SK-N-SH (cell line): ENCODE measurements around the gene LRRC73. TPM values are rescaled to one million over a fixed set of nuclear protein-coding genes. Genes with fewer than 3 reads are reported as not detected.

ENCODE experiments used
- CTCF ChIA-PET: fragments of 300-600, 350-600 bp; formaldehyde crosslinking; extraction: SDS; loops from one replicate; lab custom pipeline; 2021; lab: Yijun Ruan, JAX
- POLR2A ChIA-PET: fragments of 350-600 bp; sonication (Branson Sonifier 250); formaldehyde crosslinking; extraction: SDS; loops from one replicate; lab custom pipeline; 2020; ENCODE audit warnings: antibody characterized with exemption, inconsistent platforms; lab: Yijun Ruan, JAX
- DNase-seq: peaks from one replicate; pipeline ENCODE4 v3.0.0; 2012
- H2AFZ ChIP-seq: fragments of 200-600 bp; sonication (generic); 2 replicates; pipeline ENCODE4 v1.8.1; 2016; ENCODE audit warnings: antibody characterized with exemption, mild to moderate bottlenecking, low read depth
- H3F3A ChIP-seq: fragments of 200-600 bp; sonication (generic); replicated peaks from 2 replicates; pipeline ENCODE3; 2016; ENCODE audit warnings: antibody characterized with exemption, mild to moderate bottlenecking; ENCODE audit not compliant: insufficient read depth
- H3K27ac ChIP-seq, 2 experiments: fragments of 200-500 bp in 1 of 2; fragments of 200-600 bp in 1 of 2; sonication (Bioruptor generic) in 1 of 2; sonication (generic), shearing (Covaris generic) in 1 of 2; 2 replicates each; pipeline versions ENCODE4 v1.5.1 to v1.6.1; 2014 to 2016; ENCODE audit warnings: low read depth in 2 of 2, inconsistent platforms in 1 of 2, low read length in 1 of 2, mild to moderate bottlenecking in 1 of 2, mixed read lengths in 1 of 2
- H3K27me3 ChIP-seq: fragments of 200-600 bp; sonication (generic), shearing (Covaris generic); 2 replicates; pipeline ENCODE4 v1.6.1; 2016; ENCODE audit warnings: mixed run types; ENCODE audit not compliant: insufficient read depth
- H3K36me3 ChIP-seq, 2 experiments: fragments of 200-500 bp in 1 of 2; fragments of 200-600 bp in 1 of 2; sonication (Bioruptor generic) in 1 of 2; sonication (generic) in 1 of 2; replicated peaks in 1 of 2; 2 replicates each; pipeline versions ENCODE3 to v1.5.1; 2014 to 2016; ENCODE audit warnings: low read length in 1 of 2, mild to moderate bottlenecking in 1 of 2; ENCODE audit not compliant: insufficient read depth in 2 of 2, control insufficient read depth in 1 of 2
- H3K4me1 ChIP-seq, 2 experiments: fragments of 200-500 bp in 1 of 2; fragments of 200-600 bp in 1 of 2; sonication (Bioruptor generic) in 1 of 2; sonication (generic), shearing (Covaris generic) in 1 of 2; 2 replicates each; pipeline versions ENCODE4 v1.5.1 to v1.6.1; 2014 to 2016; ENCODE audit warnings: low read depth in 1 of 2, low read length in 1 of 2, mixed run types in 1 of 2; ENCODE audit not compliant: insufficient read depth in 2 of 2, control insufficient read depth in 1 of 2
- H3K4me2 ChIP-seq: fragments of 200-600 bp; sonication (generic), shearing (Covaris generic); 2 replicates; pipeline ENCODE4 v1.6.1; 2017; ENCODE audit warnings: mixed run types
- H3K4me3 ChIP-seq, 2 experiments: fragments of 200-500 bp in 1 of 2; fragments of 200-600 bp in 1 of 2; sonication (Bioruptor generic) in 1 of 2; sonication (generic), shearing (Covaris generic) in 1 of 2; 2 replicates each; pipeline versions ENCODE4 v1.5.1 to v1.8.1; 2014 to 2016; ENCODE audit warnings: low read depth in 2 of 2, inconsistent platforms in 1 of 2, low read length in 1 of 2, mild to moderate bottlenecking in 1 of 2, mixed read lengths in 1 of 2, moderate library complexity in 1 of 2
- H3K79me2 ChIP-seq: fragments of 200-600 bp; sonication (generic); 2 replicates; pipeline ENCODE4 v1.8.1; 2017; ENCODE audit warnings: mild to moderate bottlenecking; ENCODE audit not compliant: insufficient read depth
- H3K9ac ChIP-seq: fragments of 200-600 bp; sonication (generic); 2 replicates; pipeline ENCODE4 v1.6.1; 2017; ENCODE audit warnings: mixed run types
- H3K9me2 ChIP-seq: fragments of 200-600 bp; sonication (generic); 2 replicates; pipeline ENCODE4 v1.6.1; 2017; ENCODE audit warnings: mixed run types
- H3K9me3 ChIP-seq: fragments of 200-600 bp; sonication (generic); 2 replicates; pipeline ENCODE4 v1.6.1; 2017; ENCODE audit warnings: mixed run types, mild to moderate bottlenecking, moderate library complexity
- H4K20me1 ChIP-seq: fragments of 200-600 bp; sonication (generic); 2 replicates; pipeline ENCODE4 v1.6.1; 2017; ENCODE audit warnings: mild to moderate bottlenecking, mixed run types; ENCODE audit not compliant: insufficient read depth
- CHD2 ChIP-seq: fragments of 150-350 bp; IDR thresholded peaks from 2 replicates; pipeline ENCODE4 v1.6.1; 2018; ENCODE audit warnings: low read length; ENCODE audit not compliant: partially characterized antibody
- CTCF ChIP-seq: fragments of 200-600 bp; sonication (generic); IDR thresholded peaks from 2 replicates; pipeline ENCODE4 v1.6.1; 2017; ENCODE audit warnings: antibody characterized with exemption, mild to moderate bottlenecking, moderate library complexity
- ELF1 ChIP-seq: IDR thresholded peaks from 2 replicates; pipeline ENCODE4 v1.4.0; 2012
- EP300 ChIP-seq, 2 experiments: IDR thresholded peaks; 2 replicates each; pipeline versions ENCODE4 v1.4.0 to v1.6.1; 2012; ENCODE audit warnings: borderline replicate concordance in 1 of 2, low read depth in 1 of 2, low read length in 1 of 2
- FOXJ3 ChIP-seq: sonication (generic); formaldehyde crosslinking; IDR thresholded peaks from 2 replicates; pipeline ENCODE4 v1.5.1; 2020; ENCODE audit warnings: mild to moderate bottlenecking, missing genetic modification reagents
- IRF3 ChIP-seq: fragments of 150-350 bp; IDR thresholded peaks from 2 replicates; pipeline ENCODE4 v1.6.1; 2016; ENCODE audit warnings: mild to moderate bottlenecking, low read depth, low read length
- JUND ChIP-seq: IDR thresholded peaks from 2 replicates; pipeline ENCODE4 v1.4.0; 2012
- MXI1 ChIP-seq: IDR thresholded peaks from 2 replicates; pipeline ENCODE4 v1.6.1; 2012; ENCODE audit warnings: mild to moderate bottlenecking, low read depth, low read length, improper control_type of control experiment
- NFIC ChIP-seq: IDR thresholded peaks from 2 replicates; pipeline ENCODE4 v1.4.0; 2012; ENCODE audit warnings: borderline replicate concordance
- PBX3 ChIP-seq: IDR thresholded peaks from 2 replicates; pipeline ENCODE4; 2012
- POLR2AphosphoS5 ChIP-seq: IDR thresholded peaks from 2 replicates; pipeline ENCODE4 v1.6.1; 2012; ENCODE audit warnings: low read depth, low read length
- RAD21 ChIP-seq: IDR thresholded peaks from 2 replicates; pipeline ENCODE4 v1.6.1; 2012; ENCODE audit warnings: mild to moderate bottlenecking, low read length
- REST ChIP-seq: IDR thresholded peaks from 2 replicates; pipeline ENCODE4 v1.6.1; 2012; ENCODE audit warnings: mild to moderate bottlenecking, low read depth, low read length, moderate library complexity
- RFX5 ChIP-seq: IDR thresholded peaks from 2 replicates; pipeline ENCODE4 v1.6.1; 2012; ENCODE audit warnings: mild to moderate bottlenecking, improper control_type of control experiment, low read length
- SMC3 ChIP-seq: IDR thresholded peaks from 2 replicates; pipeline ENCODE4 v1.6.1; 2012; ENCODE audit warnings: low read depth, low read length, improper control_type of control experiment
- TAF1 ChIP-seq: IDR thresholded peaks from 2 replicates; pipeline ENCODE4 v1.6.1; 2012; ENCODE audit warnings: low read depth, mild to moderate bottlenecking, low read length, moderate library complexity, borderline replicate concordance
- TEAD4 ChIP-seq: IDR thresholded peaks from 2 replicates; pipeline ENCODE4 v1.4.0; 2012; ENCODE audit warnings: mild to moderate bottlenecking, borderline replicate concordance; ENCODE audit not compliant: insufficient read depth
- USF1 ChIP-seq: IDR thresholded peaks from 2 replicates; pipeline ENCODE4 v1.4.0; 2012; ENCODE audit warnings: low read depth, borderline replicate concordance
- USF2 ChIP-seq: fragments of 150-350 bp; IDR thresholded peaks from 2 replicates; pipeline ENCODE4 v1.6.1; 2017; ENCODE audit warnings: antibody characterized with exemption, low read length, low read depth, borderline replicate concordance
- YY1 ChIP-seq: IDR thresholded peaks from 2 replicates; pipeline ENCODE4 v1.4.0; 2012; ENCODE audit warnings: low read depth, mild to moderate bottlenecking
- WGBS: methylation state at CpG from one replicate; pipeline ENCODE4 v1.1.6; 2017; ENCODE audit warnings: low lambda C conversion rate; 5-methylcytosine and 5-hydroxymethylcytosine counted together
- polyA plus RNA-seq, 3 experiments: library from polyadenylated mRNA; depleted of rRNA; stranded (reverse); fragments of >200 nt; gene quantifications; 2 replicates each; pipeline ENCODE4 v1.2.3, GENCODE V29; 2012

Gene LRRC73
- polyA plus RNA-seq, 1 of the 3 experiments (the other 2 are of a cell fraction): 0.89 TPM

GRCh38 chr6:43472515-43472914, 37.6 kb downstream of the LRRC73 start (continued):
- TF ChIP-seq USF1 (no peak), MXI1 (no peak)
- TF ChIP-seq, all 33 proteins: peak for 0

GRCh38 chr6:43471399-43471798, 38.7 kb downstream of the LRRC73 start:
- H3K36me3 ChIP-seq: no peaks in the 10 kb centered on the region
- POLR2A ChIA-PET: no interaction called here
- no peaks in the 10 kb centered on the region for H3K9me2 ChIP-seq
- 0% methylated on average over 1 of the region's 1 CpG for WGBS
- no peak overlapping the region for H3K4me3 ChIP-seq
- no peaks in the 10 kb centered on the region for H4K20me1 ChIP-seq
- CTCF ChIA-PET: interaction anchor here (0.7 to 1.8 kb wide), 5 partner anchors 16 to 36 kb away, joined by 3 to 4 read pairs (median 4); partner anchors contain the start of gene DLK2
- no peak overlapping the region for H3K27ac ChIP-seq
- no peak for DNase-seq
- H2AFZ ChIP-seq: no peak overlapping the region
- H3K9ac ChIP-seq: no peak overlapping the region
- H3K27me3 ChIP-seq: no peaks in the 10 kb centered on the region
- H3K9me3 ChIP-seq: no peaks in the 10 kb centered on the region
- H3K4me2 ChIP-seq: no peak overlapping the region
- no peaks in the 10 kb centered on the region for H3K79me2 ChIP-seq
- H3F3A ChIP-seq: no peaks in the 10 kb centered on the region
- no peak for TF ChIP-seq IRF3
- TF ChIP-seq PBX3: no peak
- no peak for TF ChIP-seq TEAD4
- no peak for TF ChIP-seq TAF1
- no peak for TF ChIP-seq USF1
- TF ChIP-seq REST: no peak
- TF ChIP-seq ELF1: no peak
- no peak for TF ChIP-seq CHD2
- TF ChIP-seq CTCF: no peak
- TF ChIP-seq USF2: no peak
- TF ChIP-seq EP300 (IDR thresholded peaks at IDR 0.05; ENCODE audit: borderline replicate concordance in 1 of 2, low read depth in 1 of 2, low read length in 1 of 2): no peak
- no peak for TF ChIP-seq SMC3
- no peak for TF ChIP-seq RAD21
- TF ChIP-seq FOXJ3: no peak
- TF ChIP-seq NFIC: no peak
- TF ChIP-seq JUND: no peak
- TF ChIP-seq POLR2AphosphoS5: no peak
- TF ChIP-seq RFX5: no peak
- TF ChIP-seq YY1: no peak
- H3K4me1 ChIP-seq: no peaks in the 10 kb centered on the region
